Keratinocyte (primary cell): ENCODE results near the gene TENT4A.
A peak's percentile ranks its signal among the peaks of the same experiment; 100 is the strongest.

ENCODE experiments used
- CTCF ChIP-seq, 3 experiments: IDR thresholded peaks in 1 of 3; conservative IDR thresholded peaks in 1 of 3; optimal IDR thresholded peaks in 1 of 3; 2 replicates in 2 of 3; 3 replicates in 1 of 3; pipeline versions ENCODE3 to v1.5.1; 2011; ENCODE audit warnings: low read length in 3 of 3, mild to moderate bottlenecking in 3 of 3, moderate library complexity in 2 of 3, control low read depth in 1 of 3, inconsistent platforms in 1 of 3; ENCODE audit not compliant: insufficient read depth in 2 of 3; ENCODE audit errors: extremely low read depth in 1 of 3
- EZH2 ChIP-seq: IDR thresholded peaks from one replicate; pipeline ENCODE4 v1.6.1; 2012; ENCODE audit warnings: inconsistent platforms, mild to moderate bottlenecking, low read length, moderate library complexity

GRCh38 chr5:6712142-6712576 is 1.1 kb upstream of the TENT4A start:
- peak in 2 of 3 experiments; percentile 6 to 30 for TF ChIP-seq CTCF (optimal IDR thresholded peaks at IDR 0.05 in 1 of 3, IDR thresholded peaks at IDR 0.05 in 1 of 3, conservative IDR thresholded peaks at IDR 0.05 in 1 of 3; ENCODE audit: extremely low read depth in 1 of 3, insufficient read depth in 2 of 3, low read length in 3 of 3)
- no peak for TF ChIP-seq EZH2
